Fibroblast of skin of left biceps (primary cell): ENCODE results near the gene HEXD.

ENCODE experiments used
- DNase-seq, 2 experiments: peaks; one replicate each; pipeline ENCODE4 v3.0.0-alpha.2; 2013; ENCODE audit warnings: low read depth in 2 of 2

HEXD gene

GRCh38 chr17:82489851-82490511 lies 71.8 kb downstream of the HEXD start:
- no peak for DNase-seq

GRCh38 chr17:82490512-82491195 lies 72.5 kb downstream of the HEXD start:
- DNase-seq, result no peak

GRCh38 chr17:82491196-82491530 lies 73.0 kb downstream of the HEXD start:
- no peak for DNase-seq

GRCh38 chr17:82491533-82491932 lies 73.4 kb downstream of the HEXD start:
- DNase-seq, result no peak
